GM13976 (cell line): ENCODE data around the gene TTC24.

Experiments
- DNase-seq: peaks from one replicate; pipeline ENCODE4 v3.0.0; 2012; ENCODE audit warnings: low spot score
- in situ Hi-C: fragments of 300-500 bp; cut with MboI; formaldehyde crosslinking; loops from one replicate; pipeline ENCODE4 v1.12.0; 2022; ENCODE audit warnings: low sequenced_read_pairs, mixed read lengths, inconsistent platforms; ENCODE audit not compliant: unreplicated experiment
- TF ChIP-seq, protein P1 (sequence below): IDR thresholded peaks from 2 replicates; pipeline ENCODE4 v1.5.1; 2012; ENCODE audit warnings: borderline replicate concordance, mild to moderate bottlenecking; ENCODE audit not compliant: insufficient read depth; ENCODE audit errors: extremely low read depth, missing control alignments, control extremely low read depth

TTC24 gene

GRCh38 chr1:156612666-156613065 is 33.1 kb downstream of the TTC24 start:
- DNase-seq, result no peak
- TF ChIP-seq, protein P1, sequence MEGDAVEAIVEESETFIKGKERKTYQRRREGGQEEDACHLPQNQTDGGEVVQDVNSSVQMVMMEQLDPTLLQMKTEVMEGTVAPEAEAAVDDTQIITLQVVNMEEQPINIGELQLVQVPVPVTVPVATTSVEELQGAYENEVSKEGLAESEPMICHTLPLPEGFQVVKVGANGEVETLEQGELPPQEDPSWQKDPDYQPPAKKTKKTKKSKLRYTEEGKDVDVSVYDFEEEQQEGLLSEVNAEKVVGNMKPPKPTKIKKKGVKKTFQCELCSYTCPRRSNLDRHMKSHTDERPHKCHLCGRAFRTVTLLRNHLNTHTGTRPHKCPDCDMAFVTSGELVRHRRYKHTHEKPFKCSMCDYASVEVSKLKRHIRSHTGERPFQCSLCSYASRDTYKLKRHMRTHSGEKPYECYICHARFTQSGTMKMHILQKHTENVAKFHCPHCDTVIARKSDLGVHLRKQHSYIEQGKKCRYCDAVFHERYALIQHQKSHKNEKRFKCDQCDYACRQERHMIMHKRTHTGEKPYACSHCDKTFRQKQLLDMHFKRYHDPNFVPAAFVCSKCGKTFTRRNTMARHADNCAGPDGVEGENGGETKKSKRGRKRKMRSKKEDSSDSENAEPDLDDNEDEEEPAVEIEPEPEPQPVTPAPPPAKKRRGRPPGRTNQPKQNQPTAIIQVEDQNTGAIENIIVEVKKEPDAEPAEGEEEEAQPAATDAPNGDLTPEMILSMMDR, result no peak
- in situ Hi-C loops, result no loop called here

GRCh38 chr1:156615946-156616345 is 36.4 kb downstream of the TTC24 start:
- TF ChIP-seq, protein P1, result no peak
- in situ Hi-C loops, result no loop called here
- no peak for DNase-seq

DNA sequence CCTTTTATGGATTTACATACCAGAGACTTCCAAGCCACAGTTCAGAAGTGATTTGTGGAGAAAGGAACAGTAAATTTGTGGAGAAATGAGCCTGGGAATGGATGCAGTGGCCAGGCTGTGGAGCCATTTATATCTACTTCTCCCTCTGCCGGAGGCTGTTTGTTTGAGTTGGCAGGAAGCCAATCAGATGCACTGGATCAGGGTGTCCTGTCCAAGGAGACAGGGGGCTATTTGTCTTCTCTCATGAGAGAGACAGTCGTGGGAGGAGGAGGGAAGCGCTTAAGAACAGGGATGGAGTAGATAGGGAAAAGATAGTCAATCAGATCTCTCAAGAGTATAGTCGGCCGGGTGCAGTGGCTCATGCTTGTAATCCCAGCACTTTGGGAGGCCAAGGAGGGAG is 36.9 kb downstream of the TTC24 start:
- no peak for DNase-seq
- TF ChIP-seq, protein P1, result no peak
- in situ Hi-C loops, result no loop called here

GRCh38 chr1:156618853-156619581 is 39.5 kb downstream of the TTC24 start, which contains the start of gene HAPLN2:
Gene HAPLN2 (plus strand): TSS chr1:156619415. CDS start chr1:156623491, 4,076 bp downstream.
- TF ChIP-seq, protein P1, result peak; percentile 41
- DNase-seq, result no peak
- in situ Hi-C loops, result no loop called here

DNA sequence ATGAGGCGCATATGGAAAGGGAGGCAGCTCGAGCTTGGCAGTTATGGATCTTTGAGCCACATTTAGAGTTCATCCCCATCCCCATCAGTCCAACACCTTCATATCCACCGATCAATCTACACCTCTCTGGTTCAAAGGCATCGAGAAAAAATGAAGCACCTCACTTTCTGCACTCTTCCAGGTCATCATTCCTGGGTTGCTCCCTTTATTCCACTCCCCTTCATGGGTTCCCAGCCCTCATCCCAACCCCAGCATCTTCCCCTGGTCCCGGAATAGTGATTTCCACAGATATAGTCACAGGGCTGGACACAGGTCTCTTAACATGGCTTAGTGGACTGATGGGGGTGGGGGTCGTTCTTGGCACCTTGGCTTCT is 40.0 kb downstream of the TTC24 start:
- TF ChIP-seq, protein P1, result no peak
- in situ Hi-C loops, result no loop called here
- no peak for DNase-seq

DNA sequence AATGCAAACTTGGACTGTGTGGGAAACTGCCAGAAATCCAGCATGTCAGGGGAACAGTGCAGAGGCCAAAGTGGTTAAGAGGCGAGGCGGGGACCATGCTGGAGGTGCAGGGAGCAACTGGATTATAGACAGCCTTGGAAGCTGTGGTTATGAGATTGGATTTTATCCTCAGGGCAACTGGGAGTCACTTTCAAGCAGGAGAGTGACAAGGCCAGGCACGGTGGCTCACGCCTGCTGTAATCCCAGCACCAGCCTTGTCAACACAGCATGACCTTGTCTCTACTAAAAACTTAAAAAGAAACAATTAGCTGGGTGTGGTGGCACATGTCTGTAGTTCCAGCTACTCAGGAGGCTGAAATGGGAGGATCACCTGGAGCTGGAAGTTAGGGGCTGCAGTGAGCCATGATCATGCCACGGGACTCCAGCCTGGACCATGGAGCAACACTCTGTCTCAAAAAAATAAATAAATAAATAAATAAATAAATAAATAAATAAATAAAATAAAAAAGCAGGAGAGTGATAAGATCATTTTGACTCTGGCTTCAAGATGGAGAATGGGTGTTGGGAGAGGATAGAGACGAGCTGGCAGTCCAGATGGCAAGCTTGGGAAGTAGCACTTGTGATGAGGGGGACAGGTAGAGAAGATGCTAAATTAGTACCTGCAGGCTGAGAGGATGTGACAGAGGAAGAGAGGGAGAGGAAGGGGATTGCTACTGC is 43.2 kb downstream of the TTC24 start:
- DNase-seq, result no peak
- in situ Hi-C loops, result no loop called here
- TF ChIP-seq, protein P1, result no peak
